GM18498 (cell line): ENCODE results near the gene OR10AD1.
"Not testable (repeated sequence)": the region's sequence is repeated elsewhere in the genome, so short reads cannot be mapped to it uniquely, and the experiment has no call there.

Experiments used
- ATAC-seq: cut with Tn5 transposase; IDR thresholded peaks from one replicate; pipeline ENCODE4 v1.9.1; 2021; ENCODE audit warnings: mild to moderate bottlenecking, moderate library complexity; ENCODE audit not compliant: unreplicated experiment

The OR10AD1 gene

GRCh38 chr12:48203192-48203591, at the start of gene OR10AD1:
Gene OR10AD1 (minus strand): TSS chr12:48203292. CDS start chr12:48203292, 0 bp downstream.
- no peak for ATAC-seq

- no peak for ATAC-seq
These were observed 44.3 kb upstream of the OR10AD1 start for GRCh38 chr12:48247181-48247966.

- ATAC-seq, result no peak
These were observed 34.1 kb upstream of the OR10AD1 start for GRCh38 chr12:48237162-48237561.

GRCh38 chr12:48235796-48236333, 32.8 kb upstream of the OR10AD1 start:
- no peak for ATAC-seq

GRCh38 chr12:48231169-48231958, 28.3 kb upstream of the OR10AD1 start:
- not testable (repeated sequence) for ATAC-seq

- ATAC-seq, result not testable (repeated sequence)
These were observed 21.4 kb upstream of the OR10AD1 start for GRCh38 chr12:48224533-48224932.

GRCh38 chr12:48221645-48222044, 18.6 kb upstream of the OR10AD1 start:
- ATAC-seq, result no peak

- ATAC-seq, result no peak
These were observed 17.6 kb upstream of the OR10AD1 start for GRCh38 chr12:48220701-48221100.

GRCh38 chr12:48219631-48220030, 16.5 kb upstream of the OR10AD1 start:
- no peak for ATAC-seq

GRCh38 chr12:48216785-48217184, 13.7 kb upstream of the OR10AD1 start:
- ATAC-seq, result no peak

GRCh38 chr12:48209495-48209894, 6.4 kb upstream of the OR10AD1 start:
- ATAC-seq, result not testable (repeated sequence)

GRCh38 chr12:48202766-48203165, 326 bp downstream of the OR10AD1 start:
- no peak for ATAC-seq

GRCh38 chr12:48201516-48201915, 1.6 kb downstream of the OR10AD1 start:
- no peak for ATAC-seq

- no peak for ATAC-seq
These were observed 2.0 kb downstream of the OR10AD1 start for GRCh38 chr12:48201091-48201490.

GRCh38 chr12:48199774-48200221, 3.3 kb downstream of the OR10AD1 start:
- no peak for ATAC-seq

GRCh38 chr12:48198985-48199384, 4.1 kb downstream of the OR10AD1 start:
- ATAC-seq, result no peak

- ATAC-seq, result peak; percentile 10
These were observed 4.5 kb downstream of the OR10AD1 start for GRCh38 chr12:48198672-48198971.

- ATAC-seq, result peak; percentile 100
These were observed 5.0 kb downstream of the OR10AD1 start for GRCh38 chr12:48197971-48198671.

GRCh38 chr12:48197549-48197970, 5.5 kb downstream of the OR10AD1 start:
- ATAC-seq, result peak; percentile 25

- ATAC-seq, result no peak
These were observed 8.3 kb downstream of the OR10AD1 start for GRCh38 chr12:48194799-48195201.

GRCh38 chr12:48193623-48194022, 9.5 kb downstream of the OR10AD1 start:
- ATAC-seq, result no peak
